H1 (cell line): ENCODE data around the gene MOB1B. TPM values are rescaled to one million over a fixed set of nuclear protein-coding genes. Genes with fewer than 3 reads are reported as not detected.

ENCODE experiments used
- CTCF ChIA-PET: fragments of 300-600 bp; sonication (Branson Sonifier 250); formaldehyde crosslinking; loops from one replicate; lab custom pipeline; 2021; ENCODE audit not compliant: partially characterized antibody; lab: Charles Lee
- POLR2A ChIA-PET: fragments of 300-600 bp; sonication (Branson Sonifier 250); formaldehyde crosslinking; loops from one replicate; lab custom pipeline; 2021; ENCODE audit warnings: inconsistent platforms; ENCODE audit not compliant: partially characterized antibody; lab: Charles Lee
- DNase-seq, 2 experiments: peaks; one replicate each; pipeline versions ENCODE4 v3.0.0 to v3.0.0-alpha.2; 2010 to 2022; ENCODE audit warnings: low spot score in 2 of 2, low read depth in 1 of 2, mixed read lengths in 1 of 2
- FAIRE-seq: peaks from 2 replicates; lab custom pipeline; 2011; peaks lifted over from hg19 to GRCh38; lab: Jason Lieb, UNC
- H2AFZ ChIP-seq: 2 replicates; pipeline ENCODE4 v1.8.1; 2012; ENCODE audit warnings: low read length, inconsistent platforms
- H2AK5ac ChIP-seq: 2 replicates; pipeline ENCODE4 v1.6.1; 2013; ENCODE audit warnings: low read depth, low read length
- H2BK120ac ChIP-seq: replicated peaks from 2 replicates; pipeline ENCODE3; 2013; ENCODE audit warnings: low read depth, low read length, inconsistent platforms
- H2BK12ac ChIP-seq: 2 replicates; pipeline ENCODE4 v1.6.1; 2013; ENCODE audit warnings: low read depth, low read length
- H2BK15ac ChIP-seq: 2 replicates; pipeline ENCODE4 v1.6.1; 2013; ENCODE audit warnings: low read length
- H2BK20ac ChIP-seq: 2 replicates; pipeline ENCODE4 v1.6.1; 2013; ENCODE audit warnings: low read length
- H2BK5ac ChIP-seq: 2 replicates; pipeline ENCODE4 v1.6.1; 2013; ENCODE audit warnings: low read depth, low read length
- H3K14ac ChIP-seq: 2 replicates; pipeline ENCODE4 v1.6.1; 2013; ENCODE audit warnings: inconsistent platforms; ENCODE audit not compliant: insufficient read length
- H3K18ac ChIP-seq: 2 replicates; pipeline ENCODE4 v1.6.1; 2013; ENCODE audit warnings: low read length; ENCODE audit errors: extremely low read depth
- H3K23ac ChIP-seq: 2 replicates; pipeline ENCODE4 v1.6.1; 2013; ENCODE audit warnings: inconsistent platforms; ENCODE audit not compliant: insufficient read length
- H3K23me2 ChIP-seq: 2 replicates; pipeline ENCODE4 v1.6.1; 2013; ENCODE audit warnings: low read depth, low read length
- H3K27ac ChIP-seq: 2 replicates; pipeline ENCODE4 v1.6.1; 2011; ENCODE audit warnings: low read depth, low read length, inconsistent platforms
- H3K27me3 ChIP-seq, 4 experiments: replicated peaks in 1 of 4; 1 replicate in 1 of 4; 2 replicates in 3 of 4; pipeline versions ENCODE4 v1.6.1 to v1.8.1; 2011 to 2013; ENCODE audit warnings: low read length in 3 of 4, mild to moderate bottlenecking in 3 of 4, inconsistent platforms in 2 of 4, mixed read lengths in 2 of 4, moderate library complexity in 1 of 4; ENCODE audit not compliant: control insufficient read depth in 3 of 4, insufficient read depth in 3 of 4; ENCODE audit errors: extremely low read depth in 1 of 4
- H3K36me3 ChIP-seq, 4 experiments: 2 replicates each; pipeline versions ENCODE4 v1.6.1 to v1.8.1; 2011 to 2013; ENCODE audit warnings: mild to moderate bottlenecking in 4 of 4, low read length in 3 of 4, moderate library complexity in 2 of 4, control low read depth in 1 of 4, inconsistent platforms in 1 of 4; ENCODE audit not compliant: insufficient read depth in 4 of 4, control insufficient read depth in 2 of 4
- H3K4ac ChIP-seq: replicated peaks from 2 replicates; pipeline ENCODE3; 2013; ENCODE audit warnings: low read length, low read depth, mixed read lengths, inconsistent platforms; ENCODE audit not compliant: insufficient read length
- H3K4me1 ChIP-seq, 4 experiments: replicated peaks in 1 of 4; 1 replicate in 1 of 4; 2 replicates in 3 of 4; pipeline versions ENCODE4 v1.6.1 to v1.8.1; 2011 to 2013; ENCODE audit warnings: low read length in 3 of 4, inconsistent platforms in 2 of 4, mixed read lengths in 1 of 4; ENCODE audit not compliant: insufficient read depth in 4 of 4, control insufficient read depth in 3 of 4
- H3K4me2 ChIP-seq, 2 experiments: 2 replicates each; pipeline versions ENCODE4 v1.6.1 to v1.8.1; 2011 to 2013; ENCODE audit warnings: low read depth in 2 of 2, low read length in 2 of 2, control low read depth in 1 of 2, inconsistent platforms in 1 of 2, mild to moderate bottlenecking in 1 of 2; ENCODE audit not compliant: insufficient read depth in 1 of 2
- H3K4me3 ChIP-seq, 4 experiments: fragments of 200-600, 300-600 bp in 1 of 4; sonication (generic), shearing (Covaris generic), sonication (Bioruptor Twin) in 1 of 4; 2 replicates each; pipeline versions ENCODE4 v1.5.1 to v1.8.1; 2011 to 2016; ENCODE audit warnings: low read length in 4 of 4, low read depth in 3 of 4, control low read depth in 2 of 4, inconsistent platforms in 2 of 4, mild to moderate bottlenecking in 2 of 4, mixed read lengths in 1 of 4, moderate library complexity in 1 of 4; ENCODE audit not compliant: insufficient read depth in 2 of 4; ENCODE audit errors: extremely low read depth in 1 of 4
- H3K56ac ChIP-seq: replicated peaks from 2 replicates; pipeline ENCODE3; 2013; ENCODE audit warnings: low read depth, mild to moderate bottlenecking, mixed read lengths, low read length, inconsistent platforms; ENCODE audit not compliant: insufficient read length
- H3K79me1 ChIP-seq: 2 replicates; pipeline ENCODE4 v1.6.1; 2013; ENCODE audit warnings: low read depth, low read length, control low read depth
- H3K79me2 ChIP-seq, 2 experiments: 2 replicates each; pipeline versions ENCODE4 v1.6.1 to v1.8.1; 2012 to 2013; ENCODE audit warnings: low read length in 2 of 2, mild to moderate bottlenecking in 2 of 2, inconsistent platforms in 1 of 2; ENCODE audit not compliant: insufficient read depth in 2 of 2, control insufficient read depth in 1 of 2
- H3K9ac ChIP-seq, 4 experiments: replicated peaks in 1 of 4; 1 replicate in 1 of 4; 2 replicates in 3 of 4; pipeline versions ENCODE4 v1.6.1 to v1.8.1; 2011 to 2013; ENCODE audit warnings: low read depth in 3 of 4, low read length in 3 of 4, control low read depth in 2 of 4, mild to moderate bottlenecking in 2 of 4, moderate library complexity in 2 of 4, inconsistent platforms in 1 of 4; ENCODE audit errors: extremely low read depth in 1 of 4
- H3K9me3 ChIP-seq, 2 experiments: 2 replicates each; pipeline versions ENCODE4 v1.6.1 to v1.8.1; 2012 to 2013; ENCODE audit warnings: mild to moderate bottlenecking in 2 of 2, moderate library complexity in 2 of 2, control low read depth in 1 of 2, inconsistent platforms in 1 of 2, low read depth in 1 of 2, low read length in 1 of 2, mixed read lengths in 1 of 2; ENCODE audit not compliant: insufficient read depth in 2 of 2
- H4K20me1 ChIP-seq, 2 experiments: replicated peaks in 1 of 2; 2 replicates each; pipeline versions ENCODE3 to v1.8.1; 2011 to 2013; ENCODE audit warnings: inconsistent platforms in 2 of 2, low read length in 2 of 2, mild to moderate bottlenecking in 1 of 2; ENCODE audit not compliant: insufficient read depth in 2 of 2, control insufficient read depth in 1 of 2
- H4K5ac ChIP-seq: 2 replicates; pipeline ENCODE4 v1.6.1; 2013; ENCODE audit warnings: low read length, low read depth, mixed read lengths, inconsistent platforms; ENCODE audit not compliant: insufficient read length
- H4K8ac ChIP-seq: 2 replicates; pipeline ENCODE4 v1.8.0; 2013; ENCODE audit warnings: mild to moderate bottlenecking, moderate library complexity, low read length, inconsistent platforms; ENCODE audit not compliant: insufficient read depth; ENCODE audit errors: extremely low read depth
- H4K91ac ChIP-seq: replicated peaks from 2 replicates; pipeline ENCODE3; 2013; ENCODE audit warnings: low read length, mixed read lengths, inconsistent platforms; ENCODE audit not compliant: insufficient read length
- SP2 ChIP-seq: IDR thresholded peaks from 2 replicates; pipeline ENCODE4 v1.6.1; 2012; ENCODE audit warnings: mild to moderate bottlenecking, low read length, inconsistent platforms
- ZNF274 ChIP-seq: IDR thresholded peaks from 2 replicates; pipeline ENCODE4 v1.7.0; 2012; ENCODE audit warnings: low read length, borderline replicate concordance; ENCODE audit errors: extremely low read depth
- WGBS, 2 experiments: shearing (Covaris generic) in 1 of 2; methylation state at CpG; one replicate each; pipeline versions ENCODE4 v1.1.6 to v1.1.7; 2013 to 2015; ENCODE audit warnings: low lambda C conversion rate in 2 of 2, mixed read lengths in 2 of 2, inconsistent platforms in 1 of 2, low coverage in 1 of 2, missing lambda C conversion rate in 1 of 2; ENCODE audit not compliant: insufficient replicate concordance in 2 of 2, insufficient coverage in 1 of 2, insufficient read length in 1 of 2; ENCODE audit errors: extremely low coverage in 1 of 2, missing lambda C conversion rate in 1 of 2; 5-methylcytosine and 5-hydroxymethylcytosine counted together
- polyA plus RNA-seq, 7 experiments: library from polyadenylated mRNA; depleted of rRNA in 3 of 7; stranded (reverse) in 5 of 7; unstranded in 2 of 7; fragments of >200 nt in 5 of 7; fragments of 200-250 nt in 2 of 7; gene quantifications; 1 replicate in 5 of 7; 2 replicates in 1 of 7; 4 replicates in 1 of 7; pipeline versions ENCODE4 v1.2.1 to v1.2.3, GENCODE V29; 2011 to 2013; ENCODE audit warnings: missing spikeins in 2 of 7, mixed read lengths in 2 of 7
- total RNA-seq: library from RNA; stranded (reverse); fragmentation: NEBNext Ultra II Directional; extraction: Animal tissue kit (Norgen Biotek cat#: 25700); gene quantifications from 2 replicates; pipeline ENCODE4 v1.2.1, GENCODE V29; 2021

MOB1B gene
- total and polyA plus RNA-seq, 2 of the 8 experiments (the other 6 are each of a cell fraction or from before 2014, with no cell fraction given): 3.8 to 33.5 TPM

DNA sequence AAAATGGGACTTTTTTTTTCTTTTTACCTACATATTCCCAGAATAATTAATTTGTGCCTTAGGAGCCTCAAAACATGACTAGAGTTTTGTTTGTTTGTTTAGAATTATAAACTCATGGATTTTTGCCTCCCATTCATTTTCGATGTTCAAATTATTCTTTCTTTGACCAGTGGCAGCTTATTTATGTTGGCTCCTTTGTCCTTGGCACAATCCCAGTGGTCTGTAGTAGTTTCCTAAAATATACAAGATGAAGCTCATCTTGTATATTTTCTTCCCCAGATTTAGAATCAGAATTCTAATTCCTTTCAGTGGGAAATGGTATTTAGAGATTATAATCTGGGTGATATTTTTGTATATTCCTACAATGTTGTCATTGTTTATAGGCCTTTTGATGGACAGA is 118.4 kb downstream of the MOB1B start:
- Histone ChIP-seq H2AK5ac (no peak overlapping the region), H3K14ac (no peak overlapping the region), H3K4ac (no peak overlapping the region), H2AFZ (no peak overlapping the region), H3K4me2 (no peak overlapping the region), H2BK12ac (no peak overlapping the region), H2BK20ac (no peak overlapping the region), H3K79me1 (no peaks in the 10 kb centered on the region), H3K56ac (no peak overlapping the region), H2BK120ac (no peak overlapping the region), H3K18ac (no peak overlapping the region), H4K91ac (no peak overlapping the region), H3K23ac (no peak overlapping the region), H4K8ac (no peak overlapping the region), H3K27ac (no peak overlapping the region), H4K20me1 (peaks cover 0 to 3% of the 10 kb centered on the region in 2 experiments), H3K4me3 (no peak overlapping the region), H3K9ac (no peak overlapping the region), H3K36me3 (peaks cover 0 to 26% (median 3%) of the 10 kb centered on the region in 4 experiments; a peak in 1 of 8 replicates), H3K23me2 (no peaks in the 10 kb centered on the region), H2BK15ac (no peak overlapping the region), H3K27me3 (no peaks in the 10 kb centered on the region), H3K4me1 (no peaks in the 10 kb centered on the region), H3K9me3 (no peaks in the 10 kb centered on the region), H2BK5ac (no peak overlapping the region), H4K5ac (no peak overlapping the region), H3K79me2 (peaks cover 0 to 2% of the 10 kb centered on the region in 2 experiments; a peak in 1 of 4 replicates)
- ChIA-PET CTCF (interaction anchor here (0.6 kb wide), 1 partner anchor 11 kb away, joined by 4 read pairs; no protein-coding TSS in a partner anchor), POLR2A (no interaction called here)
- FAIRE-seq (no peak), DNase-seq (no peak)
- WGBS, 2 experiments: 91% methylated on average over 1 of the region's 1 CpG; no CpG with 5 or more reads in 1 of the 2 experiments
- TF ChIP-seq SP2 (no peak), ZNF274 (no peak)
